Stimulated activated naive CD8-positive, alpha-beta T cell treated with anti-CD3 and anti-CD28 coated beads, Interleukin-15, Interleukin-2, amounts not matched to agents 100 ng/mL and 50 ng/mL, for 24 hours (primary cell): ENCODE data around the gene PLGLB1.
"Not testable (repeated sequence)": the region's sequence is repeated elsewhere in the genome, so short reads cannot be mapped to it uniquely, and the experiment has no call there.

ENCODE experiments used
- H3K27ac Mint-ChIP-seq: one replicate; pipeline ENCODE4 v1.8.0; 2021; ENCODE audit warnings: mild to moderate bottlenecking, mixed read lengths
- H3K27me3 Mint-ChIP-seq: one replicate; pipeline ENCODE4 v1.8.0; 2021; ENCODE audit warnings: mixed read lengths
- H3K36me3 Mint-ChIP-seq: one replicate; pipeline ENCODE4 v1.8.0; 2021; ENCODE audit warnings: low read depth, mixed read lengths
- H3K4me1 Mint-ChIP-seq: one replicate; pipeline ENCODE4 v1.8.0; 2021; ENCODE audit warnings: low read depth, mixed read lengths
- H3K4me3 Mint-ChIP-seq: one replicate; pipeline ENCODE4 v1.8.0; 2021; ENCODE audit warnings: mild to moderate bottlenecking, mixed read lengths
- H3K9me3 Mint-ChIP-seq: one replicate; pipeline ENCODE4 v1.8.0; 2021; ENCODE audit warnings: mixed read lengths

The PLGLB1 gene

GRCh38 chr2:87004398-87004797 lies 17.2 kb downstream of the PLGLB1 start:
- not testable (repeated sequence) for H3K27ac Mint-ChIP-seq, H3K4me1 Mint-ChIP-seq, H3K9me3 Mint-ChIP-seq, H3K4me3 Mint-ChIP-seq, H3K27me3 Mint-ChIP-seq, H3K36me3 Mint-ChIP-seq
